ENCODE measurements around the gene P2RY2.
"Not testable (repeated sequence)": the region's sequence is repeated elsewhere in the genome, so short reads cannot be mapped to it uniquely, and the experiment has no call there.

P2RY2 gene

GRCh38 chr11:73187854-73188253, 30.2 kb upstream of the P2RY2 start:
- no peak for DNase-seq (ENCODE audit: low read depth in 3 of 3)

DNA sequence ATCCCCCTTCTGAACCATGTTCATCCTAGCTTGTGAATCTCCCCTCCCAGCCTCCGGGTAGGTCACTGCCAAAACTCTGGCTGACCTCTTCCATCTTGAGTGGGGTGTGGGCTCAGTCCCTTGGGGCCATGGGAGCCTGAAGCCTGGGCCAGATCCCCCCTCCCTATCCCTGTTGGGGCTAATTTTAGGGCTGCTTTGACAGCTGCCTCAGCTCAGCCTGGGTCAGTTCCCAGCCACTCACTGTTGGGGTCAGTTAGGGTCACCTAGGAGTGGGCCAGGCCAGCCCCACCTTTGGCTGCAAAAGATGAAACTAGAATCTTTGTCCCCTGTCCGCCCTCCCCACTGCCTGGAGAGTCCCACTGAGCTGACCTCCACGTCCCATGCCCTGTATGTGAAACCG, 29.8 kb upstream of the P2RY2 start:
- no peak for DNase-seq (ENCODE audit: low read depth in 3 of 3)

- DNase-seq (ENCODE audit: low read depth in 3 of 3), result no peak
These were observed 28.8 kb upstream of the P2RY2 start for GRCh38 chr11:73189315-73189714.

GRCh38 chr11:73189723-73190556, 28.1 kb upstream of the P2RY2 start:
- no peak for DNase-seq (ENCODE audit: low read depth in 3 of 3)

- DNase-seq (ENCODE audit: low read depth in 3 of 3), result no peak
These were observed 27.6 kb upstream of the P2RY2 start for GRCh38 chr11:73190557-73190885.

- DNase-seq (ENCODE audit: low read depth in 3 of 3), result no peak
These were observed 26.9 kb upstream of the P2RY2 start for GRCh38 chr11:73191151-73191550.

DNA sequence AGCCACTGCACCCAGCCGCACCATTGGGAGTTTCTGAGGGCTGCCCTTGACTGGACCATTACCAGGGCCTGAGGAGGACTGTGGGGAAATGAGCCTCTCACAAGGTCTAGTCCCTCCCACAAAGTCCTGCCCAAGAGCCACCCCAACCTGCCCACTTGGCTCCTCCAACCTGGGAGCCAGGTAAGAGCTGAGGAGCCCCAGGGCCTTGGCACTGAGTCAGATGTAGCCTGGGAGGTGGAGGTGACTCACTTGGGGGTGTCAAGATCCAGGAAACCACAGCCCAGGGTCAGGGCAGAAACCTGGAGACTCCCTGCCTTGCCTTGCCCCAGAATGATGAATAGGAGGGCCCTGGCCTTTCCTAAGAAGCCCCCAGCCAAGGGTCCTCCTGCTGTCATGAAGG, 25.8 kb upstream of the P2RY2 start:
- DNase-seq (ENCODE audit: low read depth in 3 of 3), result no peak

GRCh38 chr11:73193251-73194033, 24.6 kb upstream of the P2RY2 start:
- DNase-seq (ENCODE audit: low read depth in 3 of 3), result no peak

DNA sequence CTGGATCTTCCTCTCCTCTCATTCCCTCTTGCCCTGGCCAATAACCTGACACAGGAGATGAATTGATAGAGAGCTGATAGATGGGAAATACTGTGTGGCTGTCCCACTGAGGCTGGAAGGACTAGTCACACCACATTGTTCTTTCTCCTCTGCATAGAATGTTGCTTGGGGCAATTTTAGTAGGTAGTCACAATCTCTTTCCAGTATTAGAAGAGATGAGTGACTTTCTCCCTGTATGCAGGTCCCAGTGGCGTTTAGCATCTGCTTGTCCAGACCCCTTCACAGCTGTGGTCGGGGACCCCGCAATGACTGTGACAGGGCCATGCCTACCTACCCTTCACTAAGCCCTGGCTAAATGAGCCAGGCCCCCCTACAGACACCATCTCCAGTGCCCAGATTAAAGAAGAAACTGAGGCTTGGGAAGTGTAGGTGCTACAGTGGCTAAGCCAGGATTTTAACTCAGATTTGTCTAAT, 24.0 kb upstream of the P2RY2 start:
- DNase-seq (ENCODE audit: low read depth in 3 of 3), result no peak

DNA sequence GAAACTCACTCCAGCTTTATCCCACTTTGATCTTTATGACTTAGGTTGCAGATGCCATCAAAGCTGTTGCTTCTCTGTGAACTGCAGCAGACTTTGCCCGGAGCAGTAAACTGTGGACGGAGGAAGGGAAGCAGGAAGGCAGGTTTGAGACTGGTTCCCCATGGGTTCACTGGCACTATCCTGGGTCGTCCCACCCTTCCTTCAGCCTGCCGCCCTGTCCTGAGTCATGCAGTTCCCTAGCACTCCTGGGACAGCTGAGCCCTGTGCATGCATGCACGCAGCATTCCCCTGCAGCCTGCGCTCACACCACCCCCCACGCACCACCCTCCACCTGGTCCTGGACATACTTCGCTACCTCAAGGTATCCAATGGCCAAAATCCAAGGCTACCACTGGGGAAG, 23.5 kb upstream of the P2RY2 start:
- no peak for DNase-seq (ENCODE audit: low read depth in 3 of 3)

- no peak for DNase-seq (ENCODE audit: low read depth in 3 of 3)
These were observed 22.7 kb upstream of the P2RY2 start for GRCh38 chr11:73195191-73196007.

GRCh38 chr11:73196576-73196975, 21.5 kb upstream of the P2RY2 start:
- DNase-seq (ENCODE audit: low read depth in 3 of 3), result no peak

DNA sequence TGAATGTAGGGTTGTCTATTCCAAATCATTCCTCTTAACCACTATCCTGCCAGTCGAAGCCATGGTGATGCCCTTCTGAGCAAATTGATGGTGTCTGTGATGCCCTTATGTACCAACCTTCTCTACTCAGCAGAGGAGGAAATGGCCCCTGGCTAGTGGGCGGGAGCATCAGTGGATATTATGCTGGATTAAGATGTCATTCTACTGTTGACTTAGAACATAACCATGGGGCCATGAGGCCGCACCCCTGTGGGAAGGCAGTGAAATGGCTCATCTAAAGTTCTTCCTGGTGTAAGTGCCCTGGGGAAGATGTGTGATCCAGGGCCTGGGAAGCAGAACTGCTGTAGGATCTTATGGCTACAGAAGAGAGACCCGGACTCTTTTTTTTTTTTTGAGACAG, 20.7 kb upstream of the P2RY2 start:
- no peak for DNase-seq (ENCODE audit: low read depth in 3 of 3)

GRCh38 chr11:73197787-73198186, 20.3 kb upstream of the P2RY2 start:
- DNase-seq (ENCODE audit: low read depth in 3 of 3), result not testable (repeated sequence)

DNA sequence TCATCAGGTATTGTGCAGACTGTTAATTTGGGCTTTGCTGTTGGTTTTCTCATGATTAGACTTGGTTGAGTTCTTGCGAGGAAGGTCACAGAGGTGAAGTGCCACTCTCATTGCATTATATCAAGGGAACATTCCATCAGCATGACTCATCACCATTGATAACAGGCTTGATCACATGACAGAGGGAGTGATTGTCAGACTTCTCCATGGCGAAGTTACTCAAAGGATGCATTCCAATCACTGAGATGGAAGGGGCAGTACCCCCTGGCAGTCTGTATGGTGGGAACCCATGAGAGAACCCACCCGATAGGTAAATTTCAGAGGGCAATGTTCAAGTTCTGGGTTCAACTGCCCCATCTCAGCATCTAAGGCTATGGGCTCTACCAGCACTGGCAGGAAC, 19.4 kb upstream of the P2RY2 start:
- DNase-seq (ENCODE audit: low read depth in 3 of 3), result no peak

DNA sequence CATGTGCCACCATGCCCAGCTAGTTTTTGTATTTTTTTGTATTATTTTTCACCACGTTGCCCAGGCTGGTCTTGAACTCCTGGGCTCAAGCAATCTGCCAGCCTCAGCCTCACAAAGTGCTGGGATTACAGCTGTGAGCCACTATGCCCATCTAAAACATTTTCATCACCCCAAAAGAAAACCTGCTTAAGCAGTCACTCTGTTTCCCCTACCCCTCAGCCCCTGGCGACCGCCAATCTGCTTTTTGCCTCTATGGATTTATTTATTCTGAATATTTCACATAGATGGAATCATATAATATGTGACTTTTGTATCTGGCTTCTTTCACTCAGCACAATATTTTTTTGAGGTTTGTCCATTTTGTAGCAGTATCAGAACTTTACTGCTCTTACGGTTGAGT, 18.6 kb upstream of the P2RY2 start:
- DNase-seq (ENCODE audit: low read depth in 3 of 3), result no peak

GRCh38 chr11:73200256-73200655, 17.8 kb upstream of the P2RY2 start:
- no peak for DNase-seq (ENCODE audit: low read depth in 3 of 3)

GRCh38 chr11:73201249-73201648, 16.8 kb upstream of the P2RY2 start:
- no peak for DNase-seq (ENCODE audit: low read depth in 3 of 3)

- DNase-seq (ENCODE audit: low read depth in 3 of 3), result no peak
These were observed 15.9 kb upstream of the P2RY2 start for GRCh38 chr11:73201888-73202780.

DNA sequence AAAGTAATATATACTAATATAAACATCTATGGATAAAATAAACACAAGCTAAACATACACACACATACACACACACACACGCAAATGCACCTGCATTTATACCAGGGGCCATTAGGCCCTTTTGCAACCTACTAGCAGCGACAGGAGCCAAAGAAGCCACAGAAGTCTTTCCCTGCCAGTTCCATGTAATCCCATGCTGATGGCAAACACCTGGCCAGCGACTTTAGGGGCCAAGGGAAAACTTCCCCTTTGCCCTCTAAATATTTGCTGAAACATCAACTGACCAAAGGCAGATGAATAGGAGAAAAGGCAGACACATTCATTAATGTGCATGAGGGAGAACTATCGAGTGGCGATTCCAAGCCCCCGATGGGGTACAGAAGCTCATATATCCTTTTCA, 14.8 kb upstream of the P2RY2 start:
- no peak for DNase-seq (ENCODE audit: low read depth in 3 of 3)

- no peak for DNase-seq (ENCODE audit: low read depth in 3 of 3)
These were observed 14.3 kb upstream of the P2RY2 start for GRCh38 chr11:73203790-73204189.

Measured in stimulated activated CD4-positive, alpha-beta T cell treated with anti-CD3 and anti-CD28 coated beads, TNF-alpha, amount 100 ng/mL, for 24 hours (primary cell).